ENCODE measurements around the gene CLSTN3. TPM values are rescaled to one million over a fixed set of nuclear protein-coding genes. Genes with fewer than 3 reads are reported as not detected.

The CLSTN3 gene
- total and polyA plus RNA-seq, 4 donors = 6.1 to 37.2 (median 26.8) TPM

- Histone ChIP-seq H3K36me3 (ENCODE audit: control insufficient read depth in 4 of 4, insufficient read depth in 3 of 4, low read depth in 1 of 4, low read length in 3 of 4) (peaks cover 2 to 9% (median 2%) of the 10 kb centered on the region in 4 donors), H3K27ac (ENCODE audit: low read depth in 1 of 2, low read length in 2 of 2) (peak within 1 kb of the TSS; percentile 84 to 94), H3K9ac (ENCODE audit: low read depth in 1 of 2, low read length in 2 of 2) (peak within 1 kb of the TSS; percentile 76 to 84), H3K27me3 (ENCODE audit: control insufficient read depth in 4 of 4, insufficient read depth in 4 of 4, low read length in 3 of 4) (no peaks in the 10 kb centered on the region), H3K4me1 (ENCODE audit: control insufficient read depth in 4 of 4, insufficient read depth in 4 of 4, low read length in 3 of 4) (peaks cover 7 to 60% (median 40%) of the 10 kb centered on the region in 4 donors), H3K4me3 (ENCODE audit: low read depth in 1 of 3, low read length in 3 of 3) (peak within 1 kb of the TSS; percentile 75 to 90 (median 85)), H3K9me3 (ENCODE audit: control insufficient read depth in 4 of 4, low read length in 3 of 4) (no peaks in the 10 kb centered on the region)
- DNase-seq (ENCODE audit: low spot score) = peak; percentile 93
- TF ChIP-seq RAD21 (IDR thresholded peaks at IDR 0.05) = peak; percentile 89 to 93
- TF ChIP-seq RXRA (IDR thresholded peaks at IDR 0.05) = peak; percentile 92 to 96
- peak; percentile 77 to 78 for TF ChIP-seq EGR1 (IDR thresholded peaks at IDR 0.05; ENCODE audit: low read depth in 2 of 2)
- peak; percentile 94 for TF ChIP-seq SP1 (IDR thresholded peaks at IDR 0.05)
- peak; percentile 60 for TF ChIP-seq HNF4G (IDR thresholded peaks at IDR 0.05)
- peak; percentile 82 to 85 for TF ChIP-seq HNF4A (conservative IDR thresholded peaks at IDR 0.05)
- TF ChIP-seq TAF1 (conservative IDR thresholded peaks at IDR 0.05) = peak; percentile 74
- TF ChIP-seq FOXA1 (IDR thresholded peaks at IDR 0.05) = peak; percentile 53
- peak; percentile 75 for TF ChIP-seq REST (IDR thresholded peaks at IDR 0.05)
- TF ChIP-seq, protein P1, sequence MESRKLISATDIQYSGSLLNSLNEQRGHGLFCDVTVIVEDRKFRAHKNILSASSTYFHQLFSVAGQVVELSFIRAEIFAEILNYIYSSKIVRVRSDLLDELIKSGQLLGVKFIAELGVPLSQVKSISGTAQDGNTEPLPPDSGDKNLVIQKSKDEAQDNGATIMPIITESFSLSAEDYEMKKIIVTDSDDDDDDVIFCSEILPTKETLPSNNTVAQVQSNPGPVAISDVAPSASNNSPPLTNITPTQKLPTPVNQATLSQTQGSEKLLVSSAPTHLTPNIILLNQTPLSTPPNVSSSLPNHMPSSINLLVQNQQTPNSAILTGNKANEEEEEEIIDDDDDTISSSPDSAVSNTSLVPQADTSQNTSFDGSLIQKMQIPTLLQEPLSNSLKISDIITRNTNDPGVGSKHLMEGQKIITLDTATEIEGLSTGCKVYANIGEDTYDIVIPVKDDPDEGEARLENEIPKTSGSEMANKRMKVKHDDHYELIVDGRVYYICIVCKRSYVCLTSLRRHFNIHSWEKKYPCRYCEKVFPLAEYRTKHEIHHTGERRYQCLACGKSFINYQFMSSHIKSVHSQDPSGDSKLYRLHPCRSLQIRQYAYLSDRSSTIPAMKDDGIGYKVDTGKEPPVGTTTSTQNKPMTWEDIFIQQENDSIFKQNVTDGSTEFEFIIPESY (IDR thresholded peaks at IDR 0.05) = no peak
- TF ChIP-seq, protein P2, sequence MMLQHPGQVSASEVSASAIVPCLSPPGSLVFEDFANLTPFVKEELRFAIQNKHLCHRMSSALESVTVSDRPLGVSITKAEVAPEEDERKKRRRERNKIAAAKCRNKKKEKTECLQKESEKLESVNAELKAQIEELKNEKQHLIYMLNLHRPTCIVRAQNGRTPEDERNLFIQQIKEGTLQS (IDR thresholded peaks at IDR 0.05) = peak; percentile 64
- TF ChIP-seq YY1 (IDR thresholded peaks at IDR 0.05) = peak; percentile 63
- TF ChIP-seq FOXA2 (IDR thresholded peaks at IDR 0.05) = peak; percentile 7
- TF ChIP-seq JUND (IDR thresholded peaks at IDR 0.05) = peak; percentile 33 to 63
- TF ChIP-seq, protein P3, sequence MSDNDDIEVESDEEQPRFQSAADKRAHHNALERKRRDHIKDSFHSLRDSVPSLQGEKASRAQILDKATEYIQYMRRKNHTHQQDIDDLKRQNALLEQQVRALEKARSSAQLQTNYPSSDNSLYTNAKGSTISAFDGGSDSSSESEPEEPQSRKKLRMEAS (IDR thresholded peaks at IDR 0.05) = peak; percentile 91
- TF ChIP-seq NR2F2 (IDR thresholded peaks at IDR 0.05) = peak; percentile 99
- peak; percentile 100 for TF ChIP-seq CTCF (IDR thresholded peaks at IDR 0.05; ENCODE audit: low read depth, low read length, missing input control)
- TF ChIP-seq GABPA (IDR thresholded peaks at IDR 0.05 in 1 of 2, conservative IDR thresholded peaks at IDR 0.05 in 1 of 2) = peak; percentile 37 to 57
- WGBS = 6% methylated on average over 23 of the region's 23 CpGs
Measured at GRCh38 chr12:7108796-7109571, 21.2 kb upstream of the CLSTN3 start, which contains the start of gene C1RL. Gene C1RL (minus strand): TSS chr12:7109214. CDS start chr12:7109180, 34 bp downstream.

Measured in liver (tissue), 9 donors.